Non-pigmented ciliary epithelial cell (primary cell): ENCODE measurements around the gene RIMS3.
"Not testable (repeated sequence)": the region's sequence is repeated elsewhere in the genome, so short reads cannot be mapped to it uniquely, and the experiment has no call there.

Source experiments
- DNase-seq: peaks from one replicate; pipeline ENCODE4 v3.0.0-alpha.2; 2010; ENCODE audit warnings: low read depth

RIMS3 gene

GRCh38 chr1:40630488-40631223 is 34.8 kb downstream of the RIMS3 start:
- DNase-seq = no peak

GRCh38 chr1:40629546-40629945 is 35.9 kb downstream of the RIMS3 start:
- DNase-seq = not testable (repeated sequence)

GRCh38 chr1:40628903-40629292 is 36.6 kb downstream of the RIMS3 start:
- DNase-seq = no peak

GRCh38 chr1:40627987-40628902 is 37.2 kb downstream of the RIMS3 start:
- DNase-seq = no peak

GRCh38 chr1:40626383-40626770 is 39.1 kb downstream of the RIMS3 start:
- DNase-seq = no peak

GRCh38 chr1:40625476-40626382 is 39.8 kb downstream of the RIMS3 start:
- DNase-seq = no peak

- no peak for DNase-seq
Measured at GRCh38 chr1:40625076-40625475, 40.4 kb downstream of the RIMS3 start.

GRCh38 chr1:40622936-40623629 is 42.4 kb downstream of the RIMS3 start:
- DNase-seq = no peak

- DNase-seq = no peak
Measured at GRCh38 chr1:40621821-40622450, 43.5 kb downstream of the RIMS3 start.

- no peak for DNase-seq
Measured at GRCh38 chr1:40620586-40621210, 44.8 kb downstream of the RIMS3 start.

GRCh38 chr1:40620150-40620549 is 45.3 kb downstream of the RIMS3 start:
- no peak for DNase-seq

- no peak for DNase-seq
Measured at GRCh38 chr1:40618108-40618507, 47.4 kb downstream of the RIMS3 start.

GRCh38 chr1:40612345-40612831 is 53.1 kb downstream of the RIMS3 start:
- DNase-seq = no peak

GRCh38 chr1:40610156-40610555 is 55.3 kb downstream of the RIMS3 start:
- DNase-seq = no peak

- no peak for DNase-seq
Measured at GRCh38 chr1:40607921-40608320, 57.6 kb downstream of the RIMS3 start.

- no peak for DNase-seq
Measured at GRCh38 chr1:40606978-40607377, 58.5 kb downstream of the RIMS3 start.

- no peak for DNase-seq
Measured at GRCh38 chr1:40606194-40606593, 59.3 kb downstream of the RIMS3 start.

GRCh38 chr1:40599926-40600325 is 65.6 kb downstream of the RIMS3 start:
- no peak for DNase-seq

- DNase-seq = no peak
Measured at GRCh38 chr1:40595623-40596022, 69.9 kb downstream of the RIMS3 start.

GRCh38 chr1:40594187-40594531 is 71.3 kb downstream of the RIMS3 start:
- DNase-seq = no peak
